BLaER1 (cell line): ENCODE data around the gene CEL.

Experiments used
- H3K27ac ChIP-seq: shearing (Covaris generic); formaldehyde crosslinking; 2 replicates; pipeline ENCODE4 v1.8.1; 2022
- H3K27me3 ChIP-seq: shearing (Covaris generic); formaldehyde crosslinking; 2 replicates; pipeline ENCODE4 v1.8.1; 2022
- H3K36me3 ChIP-seq: shearing (Covaris generic); formaldehyde crosslinking; 2 replicates; pipeline ENCODE4 v1.8.1; 2022
- H3K4me1 ChIP-seq: shearing (Covaris generic); formaldehyde crosslinking; 2 replicates; pipeline ENCODE4 v1.8.1; 2022
- H3K4me2 ChIP-seq: shearing (Covaris generic); formaldehyde crosslinking; 2 replicates; pipeline ENCODE4 v1.8.1; 2022
- H3K4me3 ChIP-seq: shearing (Covaris generic); formaldehyde crosslinking; 2 replicates; pipeline ENCODE4 v1.8.1; 2022
- H3K9ac ChIP-seq: shearing (Covaris generic); formaldehyde crosslinking; 2 replicates; pipeline ENCODE4 v1.8.1; 2022
- H3K9me3 ChIP-seq: shearing (Covaris generic); formaldehyde crosslinking; 2 replicates; pipeline ENCODE4 v1.8.1; 2022
- H4K20me1 ChIP-seq: shearing (Covaris generic); formaldehyde crosslinking; 2 replicates; pipeline ENCODE4 v1.8.1; 2022
- Cebpa-rat ChIP-seq: shearing (Covaris generic); IDR thresholded peaks from 2 replicates; pipeline ENCODE4 v1.8.1; 2022

Gene CEL

DNA sequence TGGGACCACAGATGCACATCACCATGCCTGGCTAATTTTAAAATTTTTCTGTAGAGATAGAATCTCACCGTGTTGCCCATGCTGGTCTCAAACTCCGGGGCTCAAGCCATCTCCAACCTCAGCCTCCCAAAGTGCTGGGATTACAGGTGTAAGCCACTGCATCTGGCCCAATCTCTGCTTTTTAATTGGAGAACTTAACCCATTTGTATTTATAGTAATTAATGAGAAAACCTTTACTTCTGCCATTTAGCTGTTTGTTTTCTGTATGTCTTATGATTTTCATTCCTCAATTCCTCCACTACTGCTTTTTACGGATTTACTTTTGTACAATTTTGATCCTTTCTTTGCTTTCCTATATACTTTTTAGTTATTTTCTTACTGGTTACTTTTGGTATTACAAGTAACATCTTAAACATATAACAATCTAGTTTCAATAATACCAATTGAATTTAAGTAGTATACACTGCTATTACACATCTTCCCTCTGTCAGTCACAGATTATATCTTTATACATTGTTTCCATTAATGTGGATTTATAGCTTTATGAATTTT is 33.1 kb downstream of the CEL start:
- no peak for TF ChIP-seq Cebpa-rat
- Histone ChIP-seq H3K27me3 (no peaks in the 10 kb centered on the region), H3K4me1 (no peaks in the 10 kb centered on the region), H3K27ac (no peak overlapping the region), H3K36me3 (peaks cover 62% of the 10 kb centered on the region), H4K20me1 (peaks cover 2% of the 10 kb centered on the region; the same call in 1 of the 2 replicates), H3K4me3 (no peak overlapping the region), H3K4me2 (no peak overlapping the region), H3K9ac (no peak overlapping the region), H3K9me3 (peaks cover 41% of the 10 kb centered on the region)

DNA sequence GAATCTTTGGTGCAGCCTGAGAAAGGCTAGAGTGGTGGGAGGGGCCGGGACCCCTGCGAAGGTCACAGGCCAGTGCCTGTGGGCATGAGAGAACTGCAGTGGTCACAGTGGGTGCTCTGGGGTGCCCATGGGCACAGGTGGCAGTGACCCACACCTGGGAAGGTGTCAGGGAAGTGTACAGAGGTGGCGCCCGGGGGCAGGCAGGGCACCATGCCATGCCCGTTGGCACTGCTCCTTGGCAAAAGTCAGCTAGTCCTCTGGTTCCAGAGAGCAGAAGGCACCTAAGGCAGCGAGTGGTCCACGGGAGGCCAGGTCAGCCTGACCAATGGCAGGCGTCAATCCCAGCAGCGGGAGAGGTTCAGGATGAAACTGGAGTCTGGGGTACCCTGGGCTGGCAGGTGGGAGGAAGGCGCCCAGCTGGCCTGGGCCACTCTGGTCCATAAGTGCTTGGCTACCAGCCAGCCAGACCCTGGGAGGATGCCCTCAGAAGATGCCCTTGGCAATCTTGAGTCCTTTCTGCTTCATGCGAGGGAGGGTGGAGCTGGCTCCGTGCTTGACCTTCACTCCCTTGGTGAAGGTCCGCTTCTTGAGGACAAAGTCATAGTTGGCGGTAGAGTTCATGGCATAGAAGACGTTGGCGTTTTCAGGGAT is 36.4 kb downstream of the CEL start:
- no peak overlapping the region for H3K4me2 ChIP-seq
- no peak overlapping the region for H3K4me3 ChIP-seq
- no peaks in the 10 kb centered on the region for H3K4me1 ChIP-seq
- TF ChIP-seq Cebpa-rat = no peak
- peaks cover 41% of the 10 kb centered on the region for H3K9me3 ChIP-seq
- H3K36me3 ChIP-seq = peaks cover 89% of the 10 kb centered on the region
- no peaks in the 10 kb centered on the region for H3K27me3 ChIP-seq
- H4K20me1 ChIP-seq = peaks cover 25% of the 10 kb centered on the region
- H3K27ac ChIP-seq = no peak overlapping the region
- H3K9ac ChIP-seq = no peak overlapping the region

DNA sequence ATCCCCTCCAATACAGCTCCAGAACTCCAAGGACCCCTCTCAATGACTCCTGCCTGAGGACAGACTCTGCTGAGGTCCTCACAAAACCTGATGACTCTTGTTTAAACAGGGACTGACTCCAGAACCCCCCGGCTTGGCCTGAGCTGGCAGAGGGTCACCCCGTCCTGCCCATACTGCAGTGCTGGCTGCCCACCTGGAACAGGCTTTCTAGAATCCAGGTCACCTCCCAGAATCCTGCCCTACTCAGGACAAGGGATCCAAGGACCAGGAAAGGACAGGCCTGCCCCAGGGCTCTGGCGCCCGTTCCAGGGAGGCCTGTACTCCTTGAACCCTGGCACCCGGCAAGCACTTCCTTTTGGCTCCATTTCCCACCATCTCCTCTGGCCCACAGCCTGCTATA is 37.1 kb downstream of the CEL start:
- no peak overlapping the region for H3K4me2 ChIP-seq
- H3K27ac ChIP-seq = no peak overlapping the region
- H4K20me1 ChIP-seq = peaks cover 31% of the 10 kb centered on the region
- H3K4me1 ChIP-seq = no peaks in the 10 kb centered on the region
- TF ChIP-seq Cebpa-rat = no peak
- H3K9ac ChIP-seq = no peak overlapping the region
- no peak overlapping the region for H3K4me3 ChIP-seq
- H3K27me3 ChIP-seq = no peaks in the 10 kb centered on the region
- H3K9me3 ChIP-seq = peaks cover 41% of the 10 kb centered on the region
- peaks cover 95% of the 10 kb centered on the region for H3K36me3 ChIP-seq

DNA sequence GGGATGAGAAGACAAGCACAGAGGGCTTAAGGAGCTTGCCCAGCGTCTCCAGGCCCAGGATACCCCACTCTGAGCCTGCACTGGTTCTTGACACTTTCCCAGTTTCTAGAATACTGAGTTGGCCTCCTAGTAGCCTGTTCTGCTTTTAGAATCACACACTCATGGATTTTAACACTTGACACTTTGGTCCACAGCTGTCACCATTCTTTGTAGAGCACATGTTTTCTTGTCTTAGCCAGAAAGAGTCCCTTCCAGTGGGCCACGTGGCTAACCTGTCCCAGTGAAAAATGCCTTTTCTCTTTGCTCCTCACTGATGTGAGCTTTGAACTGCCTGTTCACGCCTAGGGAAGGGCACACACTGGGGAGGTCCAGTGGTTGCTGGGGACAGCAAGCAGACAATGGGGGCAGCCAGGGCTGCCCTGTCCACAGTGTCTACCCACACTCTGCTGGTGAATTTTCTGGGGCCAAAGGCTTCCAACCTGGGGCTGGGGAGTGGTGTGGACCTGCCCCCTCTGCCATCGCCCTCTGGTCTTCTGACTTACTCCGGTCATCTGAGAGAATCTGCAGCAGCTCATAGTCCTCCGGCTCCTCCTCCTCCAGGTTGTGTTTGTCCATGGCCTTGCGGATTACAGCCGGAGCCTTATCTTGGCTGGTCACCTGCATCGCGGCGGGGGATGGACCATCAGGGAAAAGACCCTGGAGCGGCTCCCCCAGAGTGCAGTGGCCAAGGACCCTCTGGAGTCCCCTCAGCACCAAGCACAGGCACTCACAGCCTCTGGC is 38.1 kb downstream of the CEL start:
- no peak for TF ChIP-seq Cebpa-rat
- Histone ChIP-seq H3K9ac (no peak overlapping the region), H3K9me3 (peaks cover 41% of the 10 kb centered on the region), H3K36me3 (peaks cover 97% of the 10 kb centered on the region), H4K20me1 (peaks cover 40% of the 10 kb centered on the region), H3K4me1 (no peaks in the 10 kb centered on the region), H3K27ac (no peak overlapping the region), H3K27me3 (no peaks in the 10 kb centered on the region), H3K4me2 (no peak overlapping the region), H3K4me3 (no peak overlapping the region)

DNA sequence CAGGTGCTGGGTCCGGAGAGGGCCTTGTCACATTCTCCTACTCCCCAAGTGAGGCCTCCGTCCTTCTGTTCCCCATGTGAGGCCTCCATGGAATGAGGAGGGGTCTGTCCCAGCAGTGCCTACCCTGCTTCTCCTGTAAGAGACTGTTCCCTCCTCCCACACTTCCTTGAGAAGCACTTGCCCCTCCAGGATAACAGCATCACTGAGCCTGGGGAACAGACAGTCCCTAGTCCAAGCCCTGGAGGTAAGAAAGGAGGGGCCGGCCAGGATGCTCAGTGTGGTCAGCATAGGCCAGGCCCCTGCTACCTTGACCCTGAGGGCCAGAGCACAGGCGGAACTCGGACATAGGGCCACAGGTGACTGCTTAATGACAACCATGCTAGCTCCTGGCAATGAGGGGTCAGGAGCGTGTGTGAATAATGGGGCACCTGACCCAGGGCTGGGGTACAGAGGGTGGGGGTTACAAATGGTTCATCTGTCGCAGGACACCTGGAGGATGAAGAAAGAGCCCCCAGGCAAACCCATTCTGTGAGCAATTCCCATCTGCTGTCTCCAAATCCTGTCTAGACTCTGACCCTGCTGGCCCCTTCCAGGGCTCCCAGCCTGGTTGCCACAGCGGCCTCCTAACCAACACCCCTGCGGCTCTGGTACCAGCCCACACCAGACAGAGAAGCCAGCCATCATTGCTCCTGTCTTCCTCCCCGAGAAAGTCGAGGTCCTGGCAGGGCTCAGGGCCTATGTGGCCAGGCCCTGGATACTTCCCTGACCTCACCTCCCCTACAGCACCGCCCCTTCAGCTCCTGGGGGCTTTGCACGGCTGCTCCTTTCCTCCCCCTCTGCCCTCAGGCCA is 39.0 kb downstream of the CEL start:
- peaks cover 98% of the 10 kb centered on the region for H3K36me3 ChIP-seq
- no peak overlapping the region for H3K27ac ChIP-seq
- no peak for TF ChIP-seq Cebpa-rat
- H3K9ac ChIP-seq = no peak overlapping the region
- H4K20me1 ChIP-seq = peaks cover 46% of the 10 kb centered on the region
- peaks cover 36% of the 10 kb centered on the region for H3K9me3 ChIP-seq
- no peak overlapping the region for H3K4me2 ChIP-seq
- H3K27me3 ChIP-seq = no peaks in the 10 kb centered on the region
- H3K4me3 ChIP-seq = no peak overlapping the region
- no peaks in the 10 kb centered on the region for H3K4me1 ChIP-seq

DNA sequence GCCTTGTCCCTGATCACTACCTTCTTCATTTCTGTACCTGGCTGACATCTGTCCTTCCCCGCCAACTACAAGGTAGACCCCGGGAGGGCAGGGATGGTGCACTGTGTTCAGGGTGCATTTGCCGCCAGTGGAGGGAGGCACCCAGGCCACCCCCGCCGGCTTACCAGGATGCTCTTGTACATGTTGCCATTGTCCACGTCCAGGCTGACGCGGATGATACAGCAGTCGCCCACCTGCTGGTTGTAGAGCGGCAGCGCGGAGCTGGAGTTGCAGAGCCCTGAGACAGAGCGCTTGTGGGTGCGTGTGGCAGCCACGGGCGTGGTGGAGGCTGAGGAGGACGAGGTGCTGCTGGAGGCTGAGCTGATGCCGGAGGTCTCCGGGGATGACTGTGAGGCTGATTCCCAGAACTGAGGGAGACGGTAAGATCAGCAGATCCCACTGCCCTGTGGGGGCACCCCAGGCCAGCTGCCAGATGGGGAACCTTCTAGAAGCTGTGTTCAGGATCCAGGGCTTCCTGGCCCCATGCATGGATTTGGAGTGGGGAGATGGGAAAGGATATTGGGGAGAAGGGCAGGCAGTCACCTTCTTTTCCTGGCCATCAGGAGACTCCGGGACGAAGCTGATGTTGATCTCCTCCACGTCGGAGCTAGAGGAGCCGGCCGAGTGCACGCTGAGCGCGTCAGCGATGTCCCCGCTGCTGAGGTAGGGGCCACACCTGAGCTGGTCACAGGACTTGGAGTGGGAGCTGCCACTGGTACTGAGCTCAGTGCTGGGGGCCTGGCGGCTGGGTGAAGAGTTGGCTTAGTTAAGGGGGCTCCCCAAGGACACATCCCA is 39.8 kb downstream of the CEL start:
- Histone ChIP-seq H3K9ac (no peak overlapping the region), H3K9me3 (peaks cover 28% of the 10 kb centered on the region), H3K27me3 (no peaks in the 10 kb centered on the region), H3K4me2 (no peak overlapping the region), H3K4me3 (no peak overlapping the region), H3K4me1 (no peaks in the 10 kb centered on the region), H4K20me1 (peaks cover 52% of the 10 kb centered on the region), H3K36me3 (peaks cover 98% of the 10 kb centered on the region), H3K27ac (no peak overlapping the region)
- no peak for TF ChIP-seq Cebpa-rat

DNA sequence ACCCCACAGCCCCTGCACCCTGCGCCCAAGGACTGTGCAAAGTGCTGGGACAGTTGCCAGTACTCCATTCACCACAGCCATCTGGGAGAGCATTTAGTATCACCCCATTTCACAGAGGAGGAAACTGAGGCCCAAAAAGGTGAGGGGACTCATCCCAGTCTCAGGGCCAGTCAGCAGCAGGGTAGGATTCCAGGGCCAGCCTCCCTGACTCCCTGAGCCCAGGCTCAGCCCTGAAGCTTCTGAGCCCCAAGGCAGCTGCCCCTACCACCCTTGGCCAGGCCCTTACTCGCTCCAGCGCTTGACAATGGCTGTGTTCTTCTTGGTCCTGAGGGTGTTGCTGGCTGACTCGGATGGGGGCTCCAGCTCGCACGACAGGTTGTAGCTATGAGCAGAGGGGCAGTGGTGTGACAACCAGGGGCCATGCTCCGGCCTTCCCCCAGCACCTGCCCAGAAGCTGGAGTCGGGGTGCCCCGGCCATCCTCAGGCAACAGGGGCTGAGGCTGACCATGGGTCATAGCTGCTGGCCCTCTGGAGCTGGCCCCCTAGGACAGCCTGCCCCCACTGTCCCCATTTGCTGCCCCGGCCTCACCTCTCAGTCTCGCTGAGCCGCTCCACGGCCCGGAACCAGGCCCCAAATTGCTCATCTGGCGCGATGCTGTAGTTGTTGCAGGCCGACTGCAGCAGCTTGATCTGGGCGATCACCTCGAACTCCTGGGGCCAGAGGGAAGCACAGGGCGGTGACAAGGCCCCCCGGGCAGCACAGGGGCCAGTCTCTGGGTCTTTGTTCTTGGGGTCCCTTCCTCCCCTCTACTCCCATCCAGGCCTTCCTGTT is 40.6 kb downstream of the CEL start:
- Histone ChIP-seq H3K27ac (no peak overlapping the region), H3K27me3 (no peaks in the 10 kb centered on the region), H3K36me3 (peaks cover 98% of the 10 kb centered on the region), H3K4me1 (no peaks in the 10 kb centered on the region), H3K9me3 (peaks cover 19% of the 10 kb centered on the region), H3K9ac (no peak overlapping the region), H3K4me2 (no peak overlapping the region), H4K20me1 (peaks cover 60% of the 10 kb centered on the region), H3K4me3 (no peak overlapping the region)
- TF ChIP-seq Cebpa-rat = no peak

DNA sequence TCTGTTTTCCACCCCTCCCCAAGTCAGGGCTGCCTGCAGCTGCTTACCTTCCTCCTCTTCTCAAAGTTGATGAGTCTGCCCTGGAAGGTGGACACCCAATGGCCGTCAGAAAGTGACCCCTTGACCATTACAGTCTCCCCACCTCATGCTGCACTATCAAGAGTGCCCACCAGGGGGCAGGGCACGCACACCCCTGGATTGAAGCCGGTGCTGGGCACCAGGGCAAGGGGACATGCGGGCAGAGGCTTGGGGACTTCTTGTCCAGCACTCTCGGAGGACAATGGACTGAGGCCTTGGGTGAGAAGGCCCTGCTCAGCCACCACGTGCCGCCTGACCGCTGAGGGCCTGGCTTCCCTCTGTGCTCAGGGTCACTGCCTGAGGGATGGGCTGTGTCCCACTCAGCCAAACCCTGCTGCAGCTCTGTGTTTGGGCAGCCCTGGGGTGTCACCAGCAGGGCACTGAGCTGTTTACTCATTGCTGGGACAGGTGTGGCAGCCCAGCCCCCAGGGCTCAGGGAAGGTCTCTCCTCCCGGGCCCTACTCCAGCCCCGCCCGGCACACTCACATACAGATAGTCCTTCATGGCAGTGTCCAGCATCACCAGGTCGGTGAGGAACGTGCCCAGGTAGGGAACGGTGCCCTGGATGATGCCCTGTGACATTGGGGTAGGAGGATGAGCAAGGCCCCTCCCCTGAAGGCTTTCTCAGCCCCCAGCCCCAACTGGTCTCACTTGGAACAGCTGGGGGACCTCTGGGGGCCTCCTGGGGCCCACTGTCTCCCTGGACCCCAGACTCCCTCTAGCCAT is 41.6 kb downstream of the CEL start:
- Histone ChIP-seq H3K4me1 (no peaks in the 10 kb centered on the region), H3K4me2 (no peak overlapping the region), H4K20me1 (peaks cover 70% of the 10 kb centered on the region), H3K27me3 (no peaks in the 10 kb centered on the region), H3K36me3 (peaks cover 98% of the 10 kb centered on the region), H3K9ac (no peak overlapping the region), H3K9me3 (peaks cover 9% of the 10 kb centered on the region), H3K27ac (no peak overlapping the region), H3K4me3 (no peak overlapping the region)
- no peak for TF ChIP-seq Cebpa-rat
